ENCODE data around the gene KRT2. TPM values are rescaled to one million over a fixed set of nuclear protein-coding genes. Genes with fewer than 3 reads are reported as not detected.

KRT2 gene
- polyA plus RNA-seq, 12 donors: 0.58 to 0.75 (median 0.61) TPM; not detected in 9

DNA sequence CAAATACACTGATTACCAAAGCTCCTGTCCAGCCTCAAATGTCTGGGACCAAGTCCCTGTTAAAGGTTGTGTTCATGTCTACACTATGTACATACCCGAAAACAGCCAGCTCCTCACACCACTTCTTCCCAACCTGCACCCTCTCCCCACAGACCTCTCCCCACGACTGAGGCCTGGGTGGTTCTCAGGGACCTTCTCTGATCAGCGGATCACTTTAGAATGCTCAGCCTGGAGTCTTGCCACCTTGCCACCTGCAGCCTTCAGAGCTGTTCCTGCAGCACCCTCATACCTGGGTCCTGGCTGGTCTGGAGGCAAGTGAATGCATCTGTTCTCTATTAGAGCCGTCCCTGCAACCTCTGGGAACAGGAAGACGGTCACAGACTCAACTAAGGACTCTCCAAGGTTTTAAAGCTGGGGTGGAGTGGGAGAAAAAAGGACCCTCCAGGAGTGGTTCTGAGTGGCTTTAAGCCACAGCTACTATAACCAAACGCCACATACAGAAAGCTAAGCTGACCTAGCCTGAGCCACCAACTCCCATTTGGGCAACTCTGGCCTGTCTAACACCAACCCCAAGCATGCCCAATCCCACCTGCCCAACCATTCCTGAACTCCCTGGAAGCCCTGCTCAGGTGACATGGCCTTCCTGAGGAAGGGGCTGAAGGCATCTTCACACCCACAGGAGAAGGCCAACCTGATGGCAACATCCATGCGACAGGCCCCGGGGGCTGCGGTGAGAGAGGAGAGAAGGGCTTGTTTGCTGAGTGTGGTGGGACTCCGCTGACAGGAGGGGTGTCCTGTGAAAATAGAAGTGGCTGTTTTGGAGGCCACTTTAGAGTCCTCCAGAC is 8.6 kb downstream of the KRT2 start:
- DNase-seq: no peak

DNA sequence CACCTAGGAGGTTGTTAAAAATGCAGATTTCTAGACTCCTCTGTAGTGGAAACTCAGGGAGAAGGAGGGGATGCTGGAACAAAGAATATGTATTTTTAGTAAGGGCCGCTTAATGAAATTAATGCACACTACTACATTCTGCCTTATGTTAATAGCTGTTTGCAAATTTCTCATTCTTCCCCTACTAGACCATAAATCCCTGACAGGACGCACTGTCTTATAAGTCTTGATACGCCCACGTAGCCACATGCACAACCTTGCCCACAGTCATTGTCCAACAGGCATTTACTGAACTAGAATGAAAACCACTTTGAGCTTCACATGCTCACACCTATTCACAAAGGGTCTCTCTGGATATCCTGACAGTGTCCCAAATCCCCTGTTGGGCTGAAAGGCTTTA is 10.5 kb downstream of the KRT2 start:
- no peak for DNase-seq

DNA sequence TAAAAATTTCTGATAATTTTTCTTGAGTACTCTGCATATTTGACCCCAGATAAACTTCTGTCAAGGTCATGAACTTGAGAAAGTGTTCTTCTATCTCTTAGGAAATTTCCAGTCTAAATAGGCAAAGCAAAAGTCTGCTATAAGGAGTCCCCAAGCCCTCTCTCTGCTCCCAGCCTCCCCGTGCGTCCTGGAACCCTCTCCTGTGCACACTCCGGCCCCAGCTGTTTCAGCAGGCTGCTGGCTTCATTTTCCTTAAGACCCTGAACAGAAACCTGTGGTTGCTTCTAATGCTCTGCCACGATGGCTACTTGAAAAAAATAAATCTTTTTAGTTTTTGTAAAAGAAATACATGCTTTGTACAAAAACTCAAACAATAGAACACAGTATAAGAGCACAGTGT is 14.7 kb downstream of the KRT2 start:
- DNase-seq: no peak

- DNase-seq: no peak
These were observed 15.3 kb downstream of the KRT2 start for GRCh38 chr12:52636592-52637258.

- no peak for DNase-seq
These were observed 15.8 kb downstream of the KRT2 start for GRCh38 chr12:52636189-52636588.

GRCh38 chr12:52634266-52635056 is 17.6 kb downstream of the KRT2 start:
- peak; percentile 22 for DNase-seq

GRCh38 chr12:52633383-52633782 is 18.6 kb downstream of the KRT2 start:
- no peak for DNase-seq

- DNase-seq: no peak
These were observed 19.4 kb downstream of the KRT2 start for GRCh38 chr12:52632656-52633055.

DNA sequence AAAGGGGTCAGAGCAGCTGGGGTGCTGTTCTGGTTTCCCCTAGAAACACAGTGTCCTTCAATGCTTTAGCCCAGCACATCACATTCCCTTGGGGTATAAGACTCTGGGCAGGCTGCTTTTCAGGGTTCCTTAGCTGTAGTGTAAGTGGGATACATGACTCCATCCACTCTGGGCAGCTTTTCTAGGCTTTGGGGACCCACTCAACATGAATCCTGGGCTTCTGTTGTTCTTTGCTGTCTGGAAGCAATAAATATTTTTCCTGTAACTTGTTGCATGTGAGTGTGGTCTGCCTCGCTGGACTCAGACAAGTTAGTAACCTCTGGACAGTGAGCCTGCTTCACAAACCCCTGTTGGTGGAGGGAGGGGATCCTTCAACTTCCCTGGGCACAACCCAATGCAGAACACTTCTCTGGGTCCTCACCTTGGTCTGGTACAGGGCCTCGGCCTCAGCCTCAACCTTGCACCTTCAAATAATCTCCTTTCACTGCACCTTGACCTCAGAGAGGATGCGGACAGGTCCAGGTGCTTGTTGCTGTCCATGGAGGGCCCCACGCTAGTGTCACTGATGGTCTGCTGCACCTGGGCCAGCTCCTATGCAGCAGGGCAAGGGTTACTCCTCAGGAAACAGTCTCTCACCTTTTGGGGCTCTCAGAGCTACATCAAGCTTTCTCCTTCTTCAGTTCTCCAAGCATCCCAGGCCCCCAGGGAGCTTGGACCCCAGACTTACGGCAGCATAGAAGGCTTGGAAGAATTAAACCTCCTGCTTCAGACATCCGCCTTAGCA is 20.1 kb downstream of the KRT2 start:
- no peak for DNase-seq

GRCh38 chr12:52631264-52631663 is 20.7 kb downstream of the KRT2 start:
- DNase-seq: no peak

DNA sequence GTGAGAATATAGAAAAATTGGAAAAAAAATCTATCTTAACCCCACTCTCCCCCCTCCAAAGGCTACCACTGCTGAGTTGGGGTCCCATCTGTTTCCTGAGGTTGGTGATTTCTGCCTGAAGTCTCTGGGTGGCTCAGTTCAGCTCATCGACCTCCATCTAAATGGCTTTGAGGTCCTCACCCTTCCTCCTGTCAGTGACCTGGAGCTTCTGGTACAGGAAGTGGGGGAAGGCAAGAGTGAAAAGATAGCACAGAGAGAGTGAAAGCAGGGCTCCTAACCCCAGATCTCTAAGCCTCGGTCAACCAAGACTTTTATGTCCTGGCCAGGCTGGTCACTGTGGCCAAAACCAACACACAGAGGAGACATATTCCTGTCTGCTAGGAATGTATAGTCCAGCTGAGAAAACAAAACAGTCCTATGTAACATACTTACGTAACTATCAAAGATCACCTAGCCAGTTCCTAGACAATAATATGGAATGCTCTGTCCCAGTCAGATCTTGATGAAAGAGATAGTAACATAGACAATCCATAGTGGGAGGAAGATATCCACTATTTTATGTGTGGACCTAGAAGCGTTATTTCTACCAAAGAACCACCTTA is 21.3 kb downstream of the KRT2 start:
- DNase-seq: no peak

DNA sequence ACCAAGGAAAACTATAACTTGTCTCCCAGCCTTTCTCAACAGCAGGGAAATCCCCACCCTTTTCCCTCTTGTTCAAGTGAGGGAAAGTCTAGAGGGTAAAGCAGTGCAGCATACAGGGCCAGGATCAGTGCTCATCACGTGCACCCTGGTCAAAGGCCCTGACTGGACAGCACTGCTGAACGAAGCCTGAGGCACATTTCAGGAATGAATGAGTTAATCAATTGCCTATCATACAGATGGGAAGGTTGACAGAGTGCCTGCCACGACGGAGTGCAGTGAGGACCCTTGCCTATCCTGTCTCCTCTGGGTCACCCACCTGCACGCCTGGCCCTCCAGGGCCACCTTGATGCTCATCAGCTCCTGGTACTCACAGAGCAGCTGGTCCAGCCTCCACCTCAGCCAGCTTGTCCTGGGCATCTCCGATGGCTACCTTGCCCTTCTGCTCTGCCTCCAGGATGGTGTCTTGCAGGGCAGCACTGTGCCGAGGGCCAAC is 22.0 kb downstream of the KRT2 start:
- DNase-seq: no peak

DNA sequence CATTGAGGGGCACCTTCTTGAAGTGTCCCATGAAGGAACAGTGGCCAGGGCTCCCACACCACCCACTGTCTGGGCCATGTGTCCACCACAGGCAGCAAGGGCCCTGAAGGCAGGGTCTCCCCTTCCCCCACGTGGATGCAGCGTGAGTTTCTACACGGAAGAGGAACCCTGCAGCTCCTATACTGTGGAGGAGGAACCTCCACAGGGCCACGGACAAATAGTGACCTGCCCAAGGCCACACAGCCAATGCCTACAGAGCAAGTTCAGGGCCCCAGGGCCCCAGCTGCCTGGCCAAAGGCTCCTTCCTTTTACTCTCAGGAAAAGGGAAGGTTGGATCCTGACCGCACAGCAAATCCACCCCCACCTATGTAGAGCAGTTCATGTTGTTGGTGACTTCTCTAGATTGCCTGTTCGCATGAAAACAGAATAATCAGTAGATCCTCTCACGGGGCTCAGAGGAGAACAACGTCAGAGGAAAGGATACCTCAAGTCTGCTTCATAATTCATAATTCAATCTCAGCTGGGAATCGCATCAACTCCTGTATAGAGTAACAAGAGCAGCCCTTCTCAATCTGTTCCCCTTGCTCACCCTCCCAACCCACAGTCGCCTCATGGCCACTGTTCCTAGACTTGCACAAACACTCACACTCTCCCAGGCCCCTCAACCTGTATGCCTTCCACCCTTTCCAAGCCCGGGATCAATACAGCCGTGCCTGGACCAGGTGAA is 22.6 kb downstream of the KRT2 start:
- no peak for DNase-seq

DNA sequence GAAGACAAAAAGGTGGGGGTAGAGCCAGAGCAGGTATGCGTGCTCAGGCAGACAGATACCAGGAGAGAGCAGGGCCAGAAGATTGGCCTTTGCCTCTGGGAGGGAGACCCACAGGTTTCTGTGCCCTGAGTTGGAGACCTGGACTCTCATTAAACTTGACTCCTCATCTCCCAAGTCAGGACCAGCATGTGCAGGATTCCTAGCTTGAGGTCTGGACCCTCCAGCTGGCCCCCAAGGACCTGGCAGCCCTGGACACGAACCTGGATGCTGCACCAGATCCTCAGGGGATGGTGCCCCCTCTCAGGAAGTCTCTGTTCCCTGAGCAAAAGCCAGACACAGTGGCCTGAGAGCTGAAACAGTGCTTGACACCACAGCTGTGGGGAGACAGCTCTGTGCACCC is 23.2 kb downstream of the KRT2 start:
- DNase-seq: no peak

DNA sequence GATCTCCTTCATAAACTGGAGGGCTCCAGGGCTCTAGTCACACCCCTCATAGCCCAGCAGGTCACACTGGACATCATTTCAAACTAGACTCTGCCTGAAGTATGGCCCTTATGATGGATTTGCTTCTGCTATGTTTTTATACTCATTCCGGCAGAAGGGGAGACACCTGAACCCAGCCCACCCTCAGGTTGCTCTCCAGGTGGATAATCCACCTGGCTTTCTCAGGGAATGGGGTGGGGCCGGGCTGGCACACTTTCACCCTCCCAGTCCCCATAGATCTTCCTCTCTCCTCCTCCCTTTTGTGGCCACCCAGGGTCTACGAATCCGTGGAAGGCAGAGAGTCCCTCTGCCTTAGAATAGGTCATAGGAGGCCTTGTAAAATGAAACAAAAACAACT is 23.9 kb downstream of the KRT2 start:
- DNase-seq: no peak

DNA sequence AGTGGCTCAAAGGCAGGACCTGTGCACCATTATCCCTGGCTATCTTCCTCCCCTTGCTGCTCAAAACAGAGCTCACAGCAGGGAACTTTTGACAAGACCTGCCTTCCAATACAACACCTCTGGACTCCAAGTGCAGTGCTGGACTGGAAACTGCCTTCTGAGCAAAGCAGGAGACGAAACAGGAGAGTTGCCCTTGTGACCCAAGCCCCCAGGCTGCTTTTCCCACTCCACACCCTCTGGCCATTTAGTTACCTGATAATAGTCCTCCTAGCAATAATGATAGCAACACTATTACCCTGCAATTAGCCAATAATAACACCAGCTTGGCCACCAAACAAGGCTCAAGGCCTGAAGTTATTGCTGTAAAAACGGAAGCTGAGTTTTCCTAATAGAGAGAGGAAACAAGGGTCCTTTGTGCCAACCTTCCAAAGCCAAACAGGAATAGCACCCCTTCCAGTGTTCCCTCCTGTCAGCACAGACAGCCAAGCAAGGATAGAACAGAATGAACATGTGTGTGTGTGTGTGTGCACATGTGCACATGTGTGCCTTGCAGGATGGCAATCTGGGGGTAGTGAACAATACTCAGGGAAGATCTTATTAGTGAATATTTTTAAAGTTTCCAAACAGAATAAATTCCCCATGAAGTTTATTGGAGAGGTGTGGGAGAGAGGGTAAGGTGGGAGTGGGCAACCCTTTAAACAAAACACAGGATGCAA is 24.5 kb downstream of the KRT2 start:
- no peak for DNase-seq

DNA sequence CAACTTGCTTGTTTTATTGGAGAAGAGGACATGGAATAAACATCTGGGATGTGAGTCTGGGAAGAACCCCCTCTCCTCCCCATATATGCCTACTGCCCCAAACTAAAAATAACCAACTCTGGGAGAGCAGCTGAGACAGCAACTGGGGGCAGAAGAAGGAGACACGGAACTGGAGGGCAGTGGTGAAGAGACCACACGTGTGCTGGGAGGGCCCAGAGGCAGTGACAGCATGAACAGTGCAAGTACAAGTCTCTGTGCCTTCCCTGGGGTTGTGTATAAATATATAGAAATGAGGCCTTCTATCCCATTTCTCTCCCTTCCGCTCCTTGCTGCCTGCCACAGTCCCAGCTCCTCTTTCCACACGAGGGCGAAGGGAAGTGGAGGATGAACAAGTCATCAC is 29.7 kb downstream of the KRT2 start:
- no peak for DNase-seq

DNA sequence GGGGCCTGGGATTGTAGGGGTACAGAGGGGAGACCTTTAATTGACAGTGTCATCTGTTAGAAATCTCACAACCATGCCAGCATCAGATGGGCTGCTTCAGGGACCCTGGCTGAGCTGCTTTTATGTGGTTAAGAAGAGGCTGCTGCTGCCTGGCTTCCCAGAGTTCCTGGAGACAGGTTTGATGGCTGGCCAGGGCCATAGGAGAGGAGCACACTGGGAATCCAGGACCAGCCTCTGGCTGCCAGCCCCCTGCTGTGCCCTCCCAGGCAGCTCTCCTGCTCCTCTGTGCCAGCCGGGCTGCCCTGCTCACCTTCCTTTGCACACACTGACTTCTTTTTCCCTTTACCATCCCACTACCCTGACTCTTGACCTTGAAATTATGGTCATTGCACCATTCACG is 33.1 kb downstream of the KRT2 start:
- DNase-seq: no peak

DNA sequence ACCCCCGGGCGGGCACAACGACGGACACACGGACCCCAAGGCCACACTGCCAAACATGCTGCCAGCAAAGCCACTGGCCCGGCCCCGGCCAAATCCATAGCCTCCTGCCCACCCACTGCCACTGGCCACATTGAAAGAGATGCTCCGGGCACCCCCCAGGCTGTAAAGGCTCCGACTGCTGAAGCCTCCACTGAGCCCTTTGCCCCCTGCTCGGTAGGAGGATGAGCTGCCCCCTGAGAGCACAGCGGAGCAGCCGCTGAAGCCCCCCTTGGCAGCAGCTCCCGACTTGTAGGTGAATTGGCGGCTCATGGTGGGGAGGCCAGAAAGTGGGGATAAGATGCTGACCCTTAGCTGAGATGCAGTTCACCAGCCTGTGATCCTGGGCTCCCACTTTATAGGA is 33.8 kb downstream of the KRT2 start, which contains the start of gene KRT73:
TSS of gene KRT73 (minus strand) at position 344 of the 400 bp plus-strand sequence. CDS start at position 309, 35 bp downstream.
- no peak for DNase-seq

GRCh38 chr12:52617403-52617785 is 34.6 kb downstream of the KRT2 start:
- no peak for DNase-seq
